HG02610 (cell line): ENCODE measurements around the gene CHAF1A.

Experiments
- ATAC-seq: cut with Tn5 transposase; IDR thresholded peaks from one replicate; pipeline ENCODE4 v1.9.1; 2021; ENCODE audit warnings: mild to moderate bottlenecking, moderate library complexity; ENCODE audit not compliant: unreplicated experiment

The CHAF1A gene

DNA sequence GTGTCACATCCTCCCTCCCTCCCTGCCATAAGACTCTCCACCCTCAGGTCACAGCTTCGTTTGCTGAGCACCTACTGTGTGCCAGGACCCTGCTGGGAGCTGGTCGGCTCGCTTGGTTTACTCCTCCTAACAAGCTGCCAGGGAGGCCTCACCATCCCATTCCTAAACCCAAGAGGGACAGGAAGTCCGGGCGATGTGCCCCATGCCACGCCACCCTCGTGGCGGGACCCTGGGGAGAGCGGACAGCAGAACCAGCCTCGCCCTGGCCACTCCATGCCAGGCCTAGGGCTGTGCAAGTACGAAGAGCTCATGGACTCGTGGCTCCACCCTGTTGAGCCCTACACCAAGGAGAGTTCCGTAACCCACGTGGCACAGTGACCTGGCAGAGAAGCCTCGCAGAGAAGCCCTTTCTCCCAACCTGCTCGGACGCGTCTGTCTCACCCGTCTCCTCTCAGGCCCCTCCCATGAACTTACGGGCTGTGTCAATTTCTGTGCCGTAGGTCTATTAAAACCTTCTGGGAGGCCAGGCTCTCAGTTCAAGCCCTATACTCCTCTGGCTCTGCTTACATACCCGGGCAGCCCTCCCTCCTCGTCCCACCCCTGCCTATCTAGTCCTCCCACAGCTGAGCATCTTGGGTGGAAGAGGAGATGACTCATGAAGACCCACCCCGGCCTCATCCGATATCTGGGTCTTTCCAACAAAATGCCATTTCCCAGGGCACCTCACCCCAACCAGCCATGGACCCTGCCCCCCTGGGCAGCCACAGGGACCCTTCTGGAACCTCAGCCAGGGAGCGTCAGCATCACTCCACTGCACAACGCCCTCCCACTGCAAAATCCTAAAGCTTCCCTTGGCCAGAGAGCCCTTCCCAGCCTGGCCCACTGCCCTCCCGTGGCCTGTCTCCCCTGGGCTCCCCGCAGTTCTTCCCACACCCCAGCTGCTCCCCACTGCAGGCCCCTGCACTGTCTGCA is 52.6 kb downstream of the CHAF1A start:
- no peak for ATAC-seq

DNA sequence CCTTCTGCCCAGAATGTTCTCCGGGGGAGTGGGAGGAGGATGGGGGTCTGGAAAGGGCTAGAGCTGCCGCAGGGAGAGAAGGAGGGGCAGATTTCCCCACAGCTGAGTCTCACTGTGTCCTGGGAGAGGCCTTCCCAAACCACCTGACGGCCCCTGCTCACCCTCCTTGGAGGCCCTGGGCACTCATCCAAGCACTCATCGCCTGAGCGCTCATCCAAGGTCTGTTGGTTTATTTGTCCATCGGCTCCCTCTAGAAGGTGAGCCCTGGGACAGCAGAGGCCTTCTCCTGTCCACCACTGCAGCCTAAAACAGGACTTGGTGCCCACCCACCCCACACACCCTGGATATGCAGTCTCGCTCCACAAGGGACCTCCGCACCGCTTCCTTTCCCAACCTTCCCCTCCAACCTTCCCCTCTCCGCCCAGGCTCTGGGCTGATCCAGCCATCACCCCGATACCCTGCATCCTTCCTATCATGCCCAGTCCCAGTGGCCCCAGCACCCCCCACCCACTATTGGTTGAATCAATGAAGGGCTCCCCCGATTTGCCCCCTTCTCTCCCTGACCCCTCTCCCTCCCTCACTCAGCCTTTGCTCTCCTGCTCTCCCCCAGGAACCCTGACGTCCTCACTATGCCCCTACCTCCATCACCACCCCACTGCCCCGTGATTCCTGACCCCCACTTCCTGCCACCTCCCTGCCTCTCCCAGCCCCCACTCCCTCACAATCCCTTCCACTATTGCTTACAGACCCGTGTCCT is 53.5 kb downstream of the CHAF1A start:
- no peak for ATAC-seq

DNA sequence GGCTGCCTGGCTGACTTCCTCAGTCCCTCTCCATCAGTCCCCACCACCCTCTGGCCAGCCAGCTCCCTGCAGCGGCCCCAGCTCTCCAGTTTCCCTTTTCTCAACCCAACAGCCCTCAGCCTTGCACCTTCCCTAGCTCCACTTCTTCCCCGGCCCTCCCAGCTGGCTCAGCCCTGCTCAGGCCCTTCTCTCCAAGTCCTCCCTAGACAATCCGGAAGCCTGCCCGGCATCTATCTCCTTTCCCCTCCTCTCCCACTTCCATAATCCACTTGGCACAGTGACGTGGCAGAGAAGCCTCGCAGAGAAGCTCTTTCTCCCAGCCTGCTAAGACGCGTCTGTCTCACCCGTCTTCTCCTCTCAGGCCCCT is 54.0 kb downstream of the CHAF1A start:
- ATAC-seq, result no peak

DNA sequence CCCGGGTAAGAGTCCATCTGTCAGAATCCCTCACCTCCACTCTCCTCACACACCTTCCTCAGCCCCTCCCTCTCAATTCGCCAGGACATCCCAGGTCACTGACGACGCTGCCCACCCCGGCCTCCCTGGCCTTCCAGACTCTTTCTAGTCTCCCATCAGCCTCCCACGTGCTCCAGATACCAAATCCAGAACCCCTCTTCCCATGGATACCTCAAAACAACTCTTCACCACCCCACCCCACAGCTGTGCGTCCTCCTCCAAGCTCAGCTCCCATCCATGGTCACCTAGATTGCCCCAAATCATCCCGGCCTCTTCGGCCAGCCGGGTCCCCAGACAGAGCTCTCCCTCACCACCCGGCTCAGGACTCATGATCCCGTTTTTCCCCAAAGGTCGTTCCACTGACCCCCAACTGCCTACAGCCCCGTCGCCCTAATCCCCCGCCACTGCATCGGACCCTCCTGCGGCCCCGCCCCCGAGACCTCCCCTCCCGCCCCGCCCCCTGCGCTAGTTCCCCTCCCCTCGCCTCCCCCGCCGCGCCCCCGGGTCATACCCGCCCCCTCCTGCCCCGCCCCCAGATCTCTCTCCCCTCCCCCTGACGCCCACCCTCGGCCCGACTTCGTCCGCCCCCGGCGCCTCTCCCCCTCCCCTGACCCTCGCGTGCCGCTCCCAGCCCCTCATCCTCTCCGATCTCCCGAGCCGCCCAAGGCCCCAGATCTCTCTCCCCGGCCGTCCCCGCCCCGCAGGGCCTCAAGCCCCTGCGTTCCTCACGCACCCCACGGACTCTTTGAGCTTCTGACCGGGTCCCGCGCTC is 54.6 kb downstream of the CHAF1A start:
- no peak for ATAC-seq

DNA sequence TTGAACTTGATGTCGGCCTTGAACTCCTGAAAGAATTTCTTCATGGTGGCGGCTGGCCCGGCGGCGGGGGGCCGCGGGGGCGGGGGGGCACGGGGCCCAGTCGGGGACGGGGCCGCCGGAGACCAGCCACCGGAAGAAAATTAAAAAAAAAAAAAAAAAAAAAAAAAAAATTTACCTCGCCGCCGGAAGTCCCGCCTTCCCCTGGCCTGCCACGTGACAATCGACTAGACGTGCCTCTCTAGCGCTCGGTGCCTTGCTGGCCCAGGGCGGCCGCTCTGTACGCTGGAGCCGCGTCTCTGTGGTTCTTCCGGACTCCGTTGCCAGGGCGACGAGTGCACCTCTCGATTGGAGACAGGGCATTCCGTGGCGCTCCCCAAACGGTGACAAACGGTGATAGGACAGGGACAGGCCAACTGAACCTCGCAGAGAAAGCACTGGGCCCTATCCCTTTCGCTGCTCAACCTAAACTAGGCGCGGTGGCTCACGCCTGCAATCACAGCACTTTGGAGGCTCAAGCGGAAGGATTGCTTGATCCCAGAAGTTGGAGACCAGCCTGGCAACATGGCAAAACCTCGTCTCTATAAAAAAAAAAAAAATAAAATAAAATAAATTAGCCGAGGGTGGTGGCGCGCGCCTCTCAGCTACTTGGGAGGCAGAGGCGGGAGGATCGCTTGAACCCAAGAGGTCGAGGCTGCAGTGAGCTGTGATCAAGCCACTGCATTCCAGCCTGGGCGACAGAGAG is 55.4 kb downstream of the CHAF1A start, which contains the start of gene UBXN6:
TSS of gene UBXN6 (minus strand) at position 141 of the 742 bp plus-strand sequence. CDS start at position 44, 97 bp downstream.
- peak; percentile 85 for ATAC-seq

DNA sequence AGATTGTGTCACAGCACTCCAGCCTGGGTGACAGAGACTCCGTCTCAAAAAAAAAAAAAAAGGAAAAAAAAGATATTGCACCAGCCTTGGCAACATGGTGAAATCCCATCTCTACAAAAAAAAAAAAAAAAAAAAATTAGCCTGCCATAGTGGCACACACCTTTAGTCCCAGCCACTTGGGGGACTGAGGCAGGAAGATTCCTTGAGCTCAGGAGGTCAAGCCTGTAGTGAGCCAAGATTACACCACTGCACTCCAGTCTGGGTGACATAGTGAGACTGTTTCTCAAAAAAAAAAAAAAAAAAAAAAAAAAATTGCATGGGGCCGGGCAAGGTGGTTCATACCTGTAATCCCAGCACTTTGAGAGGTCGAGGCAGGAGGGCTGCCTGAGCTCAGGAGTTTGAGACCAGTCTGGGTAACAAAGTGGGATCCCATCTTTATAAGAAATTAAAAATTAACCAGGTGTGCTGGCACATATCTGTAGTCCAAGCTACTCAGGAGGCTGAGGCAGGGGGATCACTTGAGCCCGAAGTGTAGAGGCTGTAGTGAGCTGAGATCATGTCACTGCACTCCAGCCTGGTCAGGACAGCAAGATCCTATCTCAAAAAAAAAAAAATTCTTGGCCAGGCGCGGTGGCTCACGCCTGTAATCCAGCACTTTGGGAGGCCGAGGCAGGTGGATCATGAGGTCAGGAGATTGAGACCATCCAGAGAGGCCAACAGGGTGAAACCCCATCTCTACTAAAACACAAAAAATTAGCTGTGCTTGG is 62.6 kb downstream of the CHAF1A start:
- ATAC-seq, result no peak

DNA sequence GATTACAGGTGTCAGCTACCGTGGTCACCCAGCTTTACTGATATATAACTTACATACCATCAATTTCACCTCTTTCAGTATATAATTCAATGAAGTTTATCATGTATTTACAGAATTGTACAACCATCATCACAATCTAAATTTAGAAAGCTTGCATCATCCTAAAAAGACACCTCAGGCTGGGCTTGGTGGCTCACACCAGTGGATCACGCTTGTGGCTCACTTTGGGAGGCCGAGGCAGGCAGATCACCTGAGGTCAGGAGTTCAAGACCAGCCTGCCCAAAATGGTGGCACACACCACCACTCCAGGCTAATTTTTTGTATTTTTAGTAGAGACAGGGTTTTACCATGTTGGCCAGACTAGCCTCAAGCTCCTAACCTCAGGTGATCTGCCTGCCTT is 65.4 kb downstream of the CHAF1A start:
- no peak for ATAC-seq

DNA sequence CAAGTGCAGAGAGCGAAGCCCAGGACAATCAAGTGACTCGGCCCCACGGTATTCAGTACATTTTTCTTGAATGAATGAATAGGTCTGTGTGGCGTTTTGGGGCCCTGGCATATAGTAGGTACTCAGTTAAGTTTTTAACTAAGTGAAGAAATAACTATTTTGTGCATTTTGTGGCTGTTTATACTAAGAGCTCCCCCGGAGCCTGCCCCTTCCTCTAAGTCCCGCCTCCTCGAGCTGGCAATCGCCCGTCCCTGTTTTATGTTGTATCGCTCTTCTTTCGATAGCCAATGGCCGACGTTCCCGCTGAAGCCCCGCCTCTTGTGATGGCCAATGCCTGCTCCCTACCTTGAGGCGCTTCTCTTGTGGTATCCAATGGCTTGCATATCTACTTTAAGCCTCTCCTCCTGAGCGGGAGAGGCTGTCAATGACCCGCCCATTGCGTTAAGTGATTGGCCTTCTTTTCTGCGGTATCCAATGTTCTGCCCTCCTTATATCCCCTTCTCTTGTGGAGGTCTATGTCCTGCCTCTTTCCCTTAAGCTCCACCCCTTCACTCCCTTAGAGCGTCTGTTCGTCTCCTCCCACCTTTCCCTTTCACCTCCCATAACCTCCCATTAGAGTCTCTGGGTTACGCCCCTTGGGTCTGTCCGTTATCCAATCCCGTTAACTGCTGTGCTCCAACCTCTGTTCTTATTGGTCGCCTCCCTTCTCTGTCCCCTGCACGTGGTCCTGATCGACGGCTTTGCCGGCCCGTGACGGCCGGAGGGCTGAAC is 69.1 kb downstream of the CHAF1A start:
- peak; percentile 86 for ATAC-seq

DNA sequence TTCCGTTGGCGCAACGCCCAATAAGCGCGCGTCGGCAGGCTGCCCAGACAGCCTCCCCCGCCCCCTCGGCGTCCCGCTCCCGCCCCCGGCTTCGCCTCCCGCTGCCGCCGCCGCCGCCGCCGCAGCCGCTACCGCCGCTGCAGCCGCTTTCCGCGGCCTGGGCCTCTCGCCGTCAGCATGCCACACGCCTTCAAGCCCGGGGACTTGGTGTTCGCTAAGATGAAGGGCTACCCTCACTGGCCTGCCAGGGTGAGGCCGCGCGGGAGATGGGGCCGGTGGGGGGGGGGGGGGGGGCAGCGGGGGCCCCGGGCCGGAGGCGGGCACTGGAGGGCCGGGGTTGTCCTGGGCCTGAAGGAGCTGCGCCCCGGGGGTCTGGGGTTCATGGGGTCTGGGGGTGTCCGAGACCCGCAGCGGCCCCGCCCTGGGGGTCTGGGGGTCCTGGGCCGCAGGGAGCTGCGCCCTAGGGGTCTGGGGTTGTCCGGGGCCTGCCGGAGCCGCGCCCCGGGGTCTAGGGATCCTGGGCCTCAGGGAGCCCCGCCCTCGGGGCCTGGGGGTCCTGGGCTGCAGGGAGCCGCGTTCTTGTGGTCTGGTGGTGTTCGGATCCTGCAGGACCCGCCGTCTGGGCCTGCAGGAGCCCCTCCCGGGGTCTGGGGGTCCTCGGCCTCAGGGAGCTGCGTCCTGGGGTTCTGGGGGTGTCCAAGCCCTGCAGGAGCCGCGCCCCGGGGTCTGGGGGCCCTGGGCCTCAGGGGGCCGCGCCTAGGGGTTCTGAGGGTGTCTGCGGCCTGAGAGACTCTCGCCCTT is 69.9 kb downstream of the CHAF1A start, which contains the start of gene HDGFL2:
TSS of gene HDGFL2 (plus strand) at position 124 of the 801 bp plus-strand sequence. CDS start at position 178, 54 bp downstream.
- ATAC-seq, result no peak

DNA sequence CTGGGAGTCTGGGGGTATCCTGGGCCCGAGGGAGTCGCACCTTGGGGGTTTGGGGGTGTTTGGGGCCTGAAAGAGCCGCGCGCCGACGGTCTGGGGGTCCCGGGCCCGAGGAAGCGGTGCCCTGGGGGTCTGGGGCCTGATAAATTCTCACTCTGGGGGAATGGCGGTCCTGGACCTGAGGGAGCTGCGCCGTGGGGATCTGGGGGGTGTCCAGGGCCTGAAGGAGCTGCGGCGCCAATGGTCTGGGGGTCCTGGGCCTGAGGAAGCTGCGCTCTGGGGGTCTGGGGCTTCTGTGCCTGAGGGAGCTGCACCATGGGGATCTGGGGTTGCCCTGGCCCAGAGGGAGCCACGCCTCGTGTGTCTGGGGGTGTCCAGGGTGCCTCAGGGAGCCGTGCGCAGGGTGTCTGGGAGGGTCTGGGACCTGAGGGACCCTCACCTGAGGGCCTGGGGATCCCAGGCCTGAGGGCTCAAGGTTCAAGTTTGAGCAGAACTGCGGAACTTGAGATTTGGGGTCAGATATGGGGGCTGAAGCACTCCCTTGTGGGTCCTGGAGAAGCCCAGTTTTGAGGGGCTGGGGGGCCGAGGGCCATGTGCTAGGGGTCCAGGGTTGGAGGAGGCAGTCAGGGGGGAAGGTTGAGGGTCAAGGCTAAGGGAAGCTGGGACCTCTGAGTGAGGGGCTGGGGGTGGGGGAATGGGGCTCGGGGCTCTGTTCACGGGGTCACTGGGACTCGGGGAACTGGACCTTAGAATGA is 70.7 kb downstream of the CHAF1A start:
- no peak for ATAC-seq

DNA sequence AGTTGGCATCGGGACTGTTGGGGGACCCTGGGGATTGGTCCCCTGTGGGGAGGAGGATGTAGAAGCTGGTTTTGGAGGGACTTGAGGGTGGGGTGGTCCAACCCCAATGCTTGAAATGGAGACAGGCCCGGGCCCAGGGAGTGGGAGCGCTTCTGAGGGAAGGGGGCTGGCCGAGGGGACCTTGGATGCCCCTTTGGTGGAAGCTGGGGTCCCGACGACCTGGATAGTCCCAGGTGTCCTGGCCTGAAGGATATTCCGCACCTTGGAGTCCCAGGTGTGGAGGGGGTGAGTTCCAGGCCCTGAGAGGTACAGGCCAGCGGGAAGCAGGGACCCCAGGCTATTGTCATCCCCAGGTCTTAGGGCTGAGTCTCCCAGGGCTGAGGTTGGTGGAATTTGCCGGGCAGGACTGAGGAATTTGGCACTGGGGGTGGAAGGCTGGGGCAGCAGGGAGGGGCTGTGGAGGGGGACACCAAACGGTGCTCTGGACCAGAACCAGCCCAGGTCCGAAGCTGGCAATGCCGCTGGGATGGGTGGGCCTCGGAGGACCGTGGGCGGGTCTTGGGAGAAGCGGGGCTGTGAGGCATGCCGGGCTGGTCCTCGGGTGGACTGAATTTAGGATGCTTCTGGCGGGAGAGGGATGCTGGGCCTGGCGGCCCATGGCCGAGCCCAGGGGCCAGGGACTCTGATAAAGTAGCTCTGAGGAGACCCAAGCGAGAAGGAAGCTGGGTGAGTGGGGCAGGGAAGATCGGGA is 71.5 kb downstream of the CHAF1A start:
- ATAC-seq, result no peak

DNA sequence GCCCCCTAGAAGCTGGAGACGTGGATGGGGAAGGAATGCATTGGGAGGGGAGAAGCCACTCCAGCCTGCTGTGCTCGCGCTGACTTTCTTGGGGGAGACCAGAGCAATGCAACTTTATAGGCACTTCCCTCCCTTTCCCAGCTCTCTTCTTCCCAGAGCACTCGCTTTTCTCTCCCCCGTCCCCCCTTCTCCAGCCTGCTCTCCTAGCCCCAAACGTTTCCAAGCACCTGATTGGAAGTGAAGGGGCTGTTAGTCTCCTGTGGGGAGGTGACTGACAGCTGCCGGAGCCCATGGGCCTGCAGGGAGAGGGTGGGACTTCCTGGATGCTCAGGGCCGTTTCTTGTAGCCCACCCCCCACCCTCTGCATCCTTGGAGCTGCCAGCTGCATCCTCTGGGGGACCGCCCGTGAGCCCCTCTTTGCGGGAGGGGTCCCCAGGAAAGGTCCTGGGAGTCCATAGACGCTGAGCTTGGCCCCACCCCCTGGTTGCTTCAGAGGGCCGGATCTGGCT is 72.1 kb downstream of the CHAF1A start:
- ATAC-seq, result no peak

DNA sequence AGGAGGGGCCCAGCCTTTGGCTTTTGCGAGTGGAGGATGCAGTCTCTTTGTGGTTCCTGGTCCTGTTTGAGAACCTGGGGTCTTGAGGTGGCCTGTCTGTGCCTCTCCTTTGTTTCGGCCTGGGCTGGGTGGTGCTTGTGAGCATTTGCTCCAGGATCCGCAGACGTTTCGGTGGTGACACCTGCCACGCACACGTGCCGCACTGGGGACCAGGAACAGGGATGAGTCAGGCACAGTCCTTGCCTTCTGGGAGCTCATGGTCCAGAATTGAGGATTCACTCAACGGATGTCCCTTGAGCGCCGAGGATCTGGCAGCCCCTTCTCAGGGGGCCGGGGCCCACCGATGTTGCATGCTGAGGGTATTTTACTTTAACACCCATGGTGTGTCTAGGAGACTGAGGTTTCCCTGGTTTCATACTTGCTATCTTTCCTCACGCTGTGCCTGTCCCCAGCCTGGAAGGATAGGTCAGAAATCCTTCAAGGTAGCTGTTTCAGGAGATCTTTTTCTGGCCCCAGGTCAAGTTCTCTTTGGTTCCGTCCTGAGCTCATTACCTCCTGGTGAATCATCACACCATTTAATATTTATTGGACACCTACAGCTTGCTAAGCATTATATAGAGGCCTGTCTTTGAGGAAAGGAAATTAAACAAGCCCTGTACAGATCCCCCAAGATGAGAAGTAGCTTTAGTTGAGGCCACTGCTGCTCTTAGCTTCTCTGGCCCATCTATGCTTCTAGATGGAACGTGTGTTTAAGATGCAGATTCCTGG is 74.8 kb downstream of the CHAF1A start:
- ATAC-seq, result no peak

DNA sequence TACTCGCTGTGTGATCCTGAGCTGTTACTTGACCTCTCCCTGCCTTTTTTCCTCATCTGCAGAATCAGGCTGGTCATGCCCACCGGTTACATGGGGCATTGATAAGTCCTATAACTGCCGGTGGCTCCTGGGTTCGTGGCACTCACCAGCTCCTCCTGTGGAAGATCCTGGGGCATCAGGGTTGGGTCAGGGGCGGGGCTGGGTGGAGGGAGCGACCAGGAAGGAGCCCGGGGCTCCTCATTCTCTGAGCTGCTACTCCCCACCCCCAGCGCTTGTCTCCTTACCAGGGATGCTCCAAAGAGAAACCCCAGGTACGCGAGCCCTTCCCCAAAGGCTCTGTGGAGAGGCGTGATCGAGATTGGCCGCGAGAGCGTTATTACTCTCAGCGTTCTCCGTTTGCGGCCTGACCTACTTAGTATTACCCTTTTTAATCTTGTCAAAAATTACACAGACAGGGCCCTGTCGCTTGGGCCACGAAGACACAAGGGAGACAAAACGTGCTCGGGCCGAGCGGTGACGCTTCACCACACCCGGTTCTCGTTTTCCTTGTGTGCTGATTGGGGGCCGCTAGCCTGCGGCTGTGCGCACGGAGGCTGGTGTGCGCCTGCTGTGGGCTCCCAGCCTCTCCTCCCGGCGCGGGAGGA is 80.4 kb downstream of the CHAF1A start:
- no peak for ATAC-seq

DNA sequence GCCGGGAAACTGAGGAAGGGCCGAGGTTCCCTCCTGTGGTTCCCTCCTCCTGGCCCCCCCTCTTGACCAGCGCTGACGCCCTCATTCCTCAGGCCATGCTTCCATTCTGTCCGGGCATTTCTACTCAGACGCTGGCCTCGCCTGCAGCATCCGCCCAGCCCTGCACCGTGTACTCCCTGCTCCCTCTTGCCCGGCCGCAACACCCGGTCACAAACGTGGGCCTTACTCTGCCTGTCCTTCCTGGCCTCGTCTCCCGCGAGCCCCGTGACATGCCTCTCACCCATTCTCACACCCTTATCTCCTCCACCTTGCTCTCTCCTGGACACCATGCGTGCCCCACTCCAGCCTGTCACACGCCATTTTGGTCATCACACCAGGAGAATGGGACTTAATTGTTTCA is 80.9 kb downstream of the CHAF1A start:
- no peak for ATAC-seq
